ENCODE data around the gene PRPF40A.

Gene PRPF40A

GRCh38 chr2:152620985-152621384 is 96.3 kb downstream of the PRPF40A start:
- DNase-seq (ENCODE audit: low read depth in 4 of 4, low spot score in 1 of 4): no peak

GRCh38 chr2:152620208-152620607 is 97.1 kb downstream of the PRPF40A start:
- DNase-seq (ENCODE audit: low read depth in 4 of 4, low spot score in 1 of 4): no peak

- no peak for DNase-seq (ENCODE audit: low read depth in 4 of 4, low spot score in 1 of 4)
Measured at GRCh38 chr2:152618193-152618564, 99.1 kb downstream of the PRPF40A start.

- DNase-seq (ENCODE audit: low read depth in 4 of 4, low spot score in 1 of 4): no peak
Measured at GRCh38 chr2:152617456-152618192, 99.6 kb downstream of the PRPF40A start.

- DNase-seq (ENCODE audit: low read depth in 4 of 4, low spot score in 1 of 4): no peak
Measured at GRCh38 chr2:152615177-152615576, 102.1 kb downstream of the PRPF40A start.

GRCh38 chr2:152613235-152613634 is 104.0 kb downstream of the PRPF40A start:
- no peak for DNase-seq (ENCODE audit: low read depth in 4 of 4, low spot score in 1 of 4)

GRCh38 chr2:152611458-152612231 is 105.6 kb downstream of the PRPF40A start:
- no peak for DNase-seq (ENCODE audit: low read depth in 4 of 4, low spot score in 1 of 4)

GRCh38 chr2:152609699-152610098 is 107.6 kb downstream of the PRPF40A start:
- no peak for DNase-seq (ENCODE audit: low read depth in 4 of 4, low spot score in 1 of 4)

GRCh38 chr2:152609154-152609553 is 108.1 kb downstream of the PRPF40A start:
- no peak for DNase-seq (ENCODE audit: low read depth in 4 of 4, low spot score in 1 of 4)

GRCh38 chr2:152607793-152608300 is 109.4 kb downstream of the PRPF40A start:
- DNase-seq (ENCODE audit: low read depth in 4 of 4, low spot score in 1 of 4): no peak

GRCh38 chr2:152606941-152607340 is 110.3 kb downstream of the PRPF40A start:
- no peak for DNase-seq (ENCODE audit: low read depth in 4 of 4, low spot score in 1 of 4)

GRCh38 chr2:152606081-152606480 is 111.2 kb downstream of the PRPF40A start:
- no peak for DNase-seq (ENCODE audit: low read depth in 4 of 4, low spot score in 1 of 4)

- no peak for DNase-seq (ENCODE audit: low read depth in 4 of 4, low spot score in 1 of 4)
Measured at GRCh38 chr2:152603166-152603565, 114.1 kb downstream of the PRPF40A start.

GRCh38 chr2:152602750-152603149 is 114.5 kb downstream of the PRPF40A start:
- no peak for DNase-seq (ENCODE audit: low read depth in 4 of 4, low spot score in 1 of 4)

Measured in stimulated activated CD4-positive, alpha-beta T cell treated with anti-CD3 and anti-CD28 coated beads, Interleukin-1b, Interleukin-23, amount 100 ng/mL, for 24 hours (primary cell).